Glutamatergic neuron (in vitro differentiated cells): ENCODE measurements around the gene CAMTA1. TPM values are rescaled to one million over a fixed set of nuclear protein-coding genes. Genes with fewer than 3 reads are reported as not detected.

ENCODE experiments used
- DNase-seq: peaks from one replicate; pipeline ENCODE4 v3.0.0; 2022
- H3K27ac Mint-ChIP-seq: one replicate; pipeline ENCODE4 v1.8.0; 2020; ENCODE audit warnings: mild to moderate bottlenecking, mixed read lengths, inconsistent platforms; ENCODE audit not compliant: unreplicated experiment
- H3K27me3 Mint-ChIP-seq: one replicate; pipeline ENCODE4 v1.8.0; 2020; ENCODE audit warnings: mild to moderate bottlenecking, moderate library complexity, mixed read lengths, inconsistent platforms; ENCODE audit not compliant: unreplicated experiment
- H3K36me3 Mint-ChIP-seq: one replicate; pipeline ENCODE4 v1.8.0; 2020; ENCODE audit warnings: mild to moderate bottlenecking, mixed read lengths, inconsistent platforms; ENCODE audit not compliant: unreplicated experiment
- H3K4me1 Mint-ChIP-seq: one replicate; pipeline ENCODE4 v1.8.0; 2020; ENCODE audit warnings: mild to moderate bottlenecking, low read depth, mixed read lengths, inconsistent platforms; ENCODE audit not compliant: unreplicated experiment
- H3K4me3 Mint-ChIP-seq: one replicate; pipeline ENCODE4 v1.8.0; 2020; ENCODE audit warnings: mild to moderate bottlenecking, mixed read lengths, inconsistent platforms; ENCODE audit not compliant: unreplicated experiment
- H3K9me3 Mint-ChIP-seq: one replicate; pipeline ENCODE4 v1.8.0; 2020; ENCODE audit warnings: mild to moderate bottlenecking, moderate library complexity, mixed read lengths, inconsistent platforms; ENCODE audit not compliant: unreplicated experiment
- CTCF ChIP-seq: fragments of 200-600 bp; sonication (generic); IDR thresholded peaks from one replicate; pipeline ENCODE4 v1.5.0; 2021; ENCODE audit not compliant: partially characterized antibody, unreplicated experiment
- total RNA-seq: library from RNA; stranded (reverse); fragmentation: NEBNext Ultra II Directional; extraction: Animal tissue kit (Norgen Biotek cat#: 25700); gene quantifications from one replicate; pipeline ENCODE4 v1.2.1, GENCODE V29; 2021; ENCODE audit not compliant: unreplicated experiment

The CAMTA1 gene
- total RNA-seq, 1 donor from 2014 or later = 77.2 TPM

- Mint-ChIP-seq H3K4me3 (no peak overlapping the region), H3K4me1 (peaks cover 4% of the 10 kb centered on the region), H3K27me3 (peaks cover 5% of the 10 kb centered on the region), H3K27ac (no peak overlapping the region), H3K9me3 (peaks cover 4% of the 10 kb centered on the region), H3K36me3 (peaks cover 7% of the 10 kb centered on the region)
- no peak for TF ChIP-seq CTCF
- no peak for DNase-seq
Measured at GRCh38 chr1:7648761-7649384, 863.6 kb downstream of the CAMTA1 start.

GRCh38 chr1:7650801-7651200 is 865.5 kb downstream of the CAMTA1 start:
- Mint-ChIP-seq H3K36me3 (no peaks in the 10 kb centered on the region), H3K4me3 (no peak overlapping the region), H3K9me3 (peaks cover 7% of the 10 kb centered on the region), H3K27me3 (peaks cover 5% of the 10 kb centered on the region), H3K27ac (no peak overlapping the region), H3K4me1 (peaks cover 4% of the 10 kb centered on the region)
- DNase-seq = no peak
- no peak for TF ChIP-seq CTCF

GRCh38 chr1:7651203-7651602 is 865.9 kb downstream of the CAMTA1 start:
- Mint-ChIP-seq H3K9me3 (peaks cover 3% of the 10 kb centered on the region), H3K4me3 (no peak overlapping the region), H3K27ac (no peak overlapping the region), H3K36me3 (no peaks in the 10 kb centered on the region), H3K4me1 (peaks cover 4% of the 10 kb centered on the region), H3K27me3 (peaks cover 7% of the 10 kb centered on the region)
- DNase-seq = no peak
- no peak for TF ChIP-seq CTCF

GRCh38 chr1:7652061-7652460 is 866.8 kb downstream of the CAMTA1 start:
- H3K4me3 Mint-ChIP-seq = no peak overlapping the region
- H3K27me3 Mint-ChIP-seq = peaks cover 7% of the 10 kb centered on the region
- no peaks in the 10 kb centered on the region for H3K36me3 Mint-ChIP-seq
- TF ChIP-seq CTCF = no peak
- no peak for DNase-seq
- H3K27ac Mint-ChIP-seq = no peak overlapping the region
- peaks cover 3% of the 10 kb centered on the region for H3K9me3 Mint-ChIP-seq
- peaks cover 4% of the 10 kb centered on the region for H3K4me1 Mint-ChIP-seq

GRCh38 chr1:7652515-7653098 is 867.4 kb downstream of the CAMTA1 start:
- H3K9me3 Mint-ChIP-seq = peaks cover 3% of the 10 kb centered on the region
- no peak for DNase-seq
- H3K27ac Mint-ChIP-seq = no peak overlapping the region
- no peak for TF ChIP-seq CTCF
- no peaks in the 10 kb centered on the region for H3K36me3 Mint-ChIP-seq
- H3K4me3 Mint-ChIP-seq = no peak overlapping the region
- H3K4me1 Mint-ChIP-seq = peaks cover 4% of the 10 kb centered on the region
- H3K27me3 Mint-ChIP-seq = peaks cover 7% of the 10 kb centered on the region
